HG03575 (cell line): ENCODE data around the gene ZNF273.
A peak's percentile ranks its signal among the peaks of the same experiment; 100 is the strongest.
"Not testable (repeated sequence)": the region's sequence is repeated elsewhere in the genome, so short reads cannot be mapped to it uniquely, and the experiment has no call there.

Experiments used
- ATAC-seq: cut with Tn5 transposase; IDR thresholded peaks from one replicate; pipeline ENCODE4 v1.9.1; 2021; ENCODE audit not compliant: unreplicated experiment, insufficient number of reproducible peaks, low FRiP score; ENCODE audit errors: extremely low read depth

Gene ZNF273

GRCh38 chr7:64902806-64903721 is at the start of gene ZNF273:
Gene ZNF273 (plus strand): TSS chr7:64903273. CDS start chr7:64903318, 45 bp downstream.
- ATAC-seq, result peak; percentile 98

DNA sequence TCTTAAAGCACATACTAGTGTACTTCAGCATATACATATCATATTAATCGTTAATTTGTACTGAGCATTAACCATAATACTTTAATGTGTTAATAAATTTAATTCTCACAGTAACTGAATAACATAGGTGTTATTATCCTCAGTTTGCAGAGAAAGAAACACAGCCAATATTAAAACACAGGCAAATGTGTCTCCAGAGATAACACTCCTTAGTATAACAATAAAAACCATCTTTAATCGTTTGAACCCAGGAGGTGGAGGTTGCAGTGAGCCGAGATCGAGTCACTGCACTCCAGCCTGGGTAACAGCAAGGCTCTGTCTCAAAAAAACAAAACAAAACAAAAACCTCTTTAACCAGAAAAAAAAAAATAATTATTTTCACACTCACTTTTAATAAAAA is 49.4 kb upstream of the ZNF273 start:
- no peak for ATAC-seq

- no peak for ATAC-seq
Observed at GRCh38 chr7:64854969-64855368, 48.1 kb upstream of the ZNF273 start.

DNA sequence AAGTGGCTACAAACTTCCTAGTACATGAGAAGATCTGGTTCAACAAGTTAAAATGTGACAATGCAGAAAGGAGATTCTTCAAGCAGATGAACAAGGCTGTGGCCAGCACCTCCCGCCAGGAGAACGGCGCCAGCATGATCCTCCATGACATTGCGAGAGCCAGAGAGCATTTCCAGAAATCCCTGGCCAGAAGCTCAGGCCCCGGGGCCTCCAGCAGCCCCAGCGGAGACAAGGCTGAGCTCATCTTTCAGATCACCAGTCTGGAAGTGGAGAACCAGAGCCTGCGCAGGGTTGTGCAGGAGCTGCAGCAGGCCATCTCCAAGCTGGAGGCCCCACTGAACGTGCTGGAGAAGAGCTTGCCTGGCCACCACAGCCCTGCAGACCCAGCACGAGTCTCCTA is 40.1 kb upstream of the ZNF273 start:
- ATAC-seq, result no peak

GRCh38 chr7:64863530-64863929 is 39.5 kb upstream of the ZNF273 start:
- ATAC-seq, result not testable (repeated sequence)

- no peak for ATAC-seq
Observed at GRCh38 chr7:64863969-64864368, 39.1 kb upstream of the ZNF273 start.

- no peak for ATAC-seq
Observed at GRCh38 chr7:64867863-64868440, 35.1 kb upstream of the ZNF273 start.

DNA sequence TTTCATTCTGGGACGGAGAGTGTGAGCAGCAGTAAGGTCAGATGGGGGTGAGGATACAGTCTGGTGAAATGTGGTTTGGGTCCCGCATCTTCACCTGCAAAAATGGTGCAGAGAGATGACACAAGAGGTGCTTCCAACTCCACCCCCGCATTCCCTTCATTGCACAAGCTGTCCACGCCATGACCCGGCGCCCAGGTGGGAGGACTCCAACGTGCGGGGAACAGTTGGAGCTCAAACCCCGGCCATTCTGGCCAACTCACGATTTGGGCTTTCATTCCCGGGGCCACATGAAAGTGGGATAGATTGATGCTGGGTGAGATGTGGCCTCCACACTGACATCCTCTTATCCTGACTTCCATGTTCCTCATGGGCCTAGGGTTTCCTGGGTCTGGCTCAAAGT is 34.6 kb upstream of the ZNF273 start:
- ATAC-seq, result no peak

DNA sequence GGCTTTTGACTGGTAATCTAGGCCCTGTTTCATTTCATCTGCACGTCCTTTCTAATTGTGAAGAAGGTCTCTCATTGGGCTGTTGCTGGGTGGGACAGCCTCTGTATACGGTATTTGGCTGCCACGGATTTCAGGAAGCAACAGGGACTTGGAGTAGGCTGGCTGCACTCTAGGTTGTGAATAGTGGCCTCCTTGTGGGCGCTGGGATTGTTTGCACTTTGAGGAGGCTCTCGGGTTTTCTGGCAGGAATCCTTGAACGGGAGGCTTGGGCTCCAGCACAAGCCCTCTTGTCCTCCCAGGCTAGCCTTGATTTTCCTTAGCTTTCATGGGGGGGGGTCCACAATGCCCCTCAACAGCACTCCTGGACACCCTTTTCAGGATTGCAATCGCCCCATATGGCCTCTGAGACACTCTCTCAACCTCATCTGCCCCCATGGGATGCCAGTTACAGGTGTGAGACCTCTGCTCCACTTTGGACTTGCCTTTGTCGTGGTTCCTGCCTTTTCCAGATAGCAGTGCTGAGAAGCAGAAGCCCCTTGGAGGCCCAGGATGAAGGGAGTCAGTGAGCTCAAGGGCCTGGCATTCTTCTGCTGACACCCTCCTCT is 33.9 kb upstream of the ZNF273 start:
- ATAC-seq, result no peak

- no peak for ATAC-seq
Observed at GRCh38 chr7:64869912-64870562, 33.0 kb upstream of the ZNF273 start.

DNA sequence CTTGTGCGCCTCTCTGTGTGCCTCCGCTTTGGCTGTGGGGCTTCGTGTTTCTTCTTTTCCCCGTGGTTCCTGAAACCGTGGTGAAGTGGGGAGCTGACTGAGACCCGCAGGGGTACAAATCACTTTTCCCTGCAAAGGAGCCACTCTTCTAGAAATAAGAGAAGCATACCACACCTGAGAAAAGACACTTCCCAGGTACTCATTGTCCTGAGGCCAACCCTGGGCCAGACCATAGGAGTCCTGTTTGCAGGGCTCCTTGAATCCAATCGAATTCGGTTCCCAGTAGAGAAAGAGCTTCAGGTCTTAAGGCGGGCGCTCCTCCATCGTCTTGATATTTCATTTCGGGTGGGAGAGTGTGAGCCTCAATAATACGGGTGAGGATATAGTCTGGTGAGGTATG is 32.4 kb upstream of the ZNF273 start:
- no peak for ATAC-seq

DNA sequence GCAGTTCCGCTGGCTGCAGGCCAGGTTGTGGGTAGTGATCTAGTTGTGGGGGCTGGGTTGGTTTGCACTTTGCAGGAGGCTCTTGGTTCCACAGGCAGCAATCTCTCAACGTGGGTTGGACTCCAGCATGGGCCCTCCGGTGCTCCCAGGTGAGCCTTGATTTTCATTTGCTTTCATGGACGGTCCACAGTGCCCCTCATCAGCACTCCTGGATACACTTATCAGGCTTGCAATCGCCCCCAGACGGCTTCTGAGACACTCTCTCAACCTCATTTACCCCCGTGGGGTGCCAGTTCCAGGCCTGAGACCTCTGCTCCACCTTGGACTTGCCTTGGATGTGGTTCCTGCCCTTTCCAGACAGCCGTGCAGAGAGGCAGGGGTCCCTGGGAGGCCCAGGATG is 31.3 kb upstream of the ZNF273 start:
- no peak for ATAC-seq

DNA sequence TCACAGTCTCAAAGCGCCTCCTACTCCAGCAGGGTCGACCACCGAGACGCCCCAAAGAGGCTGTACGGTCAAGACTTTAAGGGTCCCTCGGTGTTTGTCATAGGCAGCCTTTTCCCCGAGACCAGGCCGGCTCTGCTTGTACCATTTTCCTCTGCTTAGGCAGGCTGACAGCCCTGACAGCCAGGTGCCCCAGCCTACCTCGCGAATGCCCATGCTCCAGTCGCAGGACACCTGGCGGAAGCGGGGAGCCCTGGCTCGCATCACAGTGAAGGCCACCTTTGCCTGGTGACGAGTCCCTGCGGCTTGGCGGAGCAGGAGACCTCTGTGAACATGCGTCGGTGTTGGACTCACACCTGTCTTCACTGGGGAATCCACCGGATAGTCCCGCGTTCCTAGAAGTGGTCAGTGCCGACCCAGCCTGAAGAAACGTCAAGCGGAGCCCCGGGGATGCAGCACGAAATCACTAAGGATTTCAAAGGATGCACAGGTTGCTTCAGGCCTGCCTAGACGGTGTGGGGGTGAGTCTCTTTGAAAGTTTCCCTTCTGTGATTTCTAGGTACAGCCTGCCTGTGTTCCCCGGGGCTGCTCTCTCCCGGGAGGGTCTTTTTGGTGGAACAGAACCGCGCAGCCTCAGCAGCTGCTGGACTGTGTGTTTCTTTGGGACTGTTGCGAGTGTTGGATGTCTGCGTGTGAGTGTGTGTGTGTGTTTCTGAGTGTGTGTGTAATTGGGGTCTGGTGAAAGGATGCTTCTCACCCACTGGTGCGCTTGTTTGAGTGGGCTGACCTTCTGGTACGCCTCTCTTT is 30.5 kb upstream of the ZNF273 start:
- no peak for ATAC-seq

- ATAC-seq, result no peak
Observed at GRCh38 chr7:64873155-64873500, 29.9 kb upstream of the ZNF273 start.

DNA sequence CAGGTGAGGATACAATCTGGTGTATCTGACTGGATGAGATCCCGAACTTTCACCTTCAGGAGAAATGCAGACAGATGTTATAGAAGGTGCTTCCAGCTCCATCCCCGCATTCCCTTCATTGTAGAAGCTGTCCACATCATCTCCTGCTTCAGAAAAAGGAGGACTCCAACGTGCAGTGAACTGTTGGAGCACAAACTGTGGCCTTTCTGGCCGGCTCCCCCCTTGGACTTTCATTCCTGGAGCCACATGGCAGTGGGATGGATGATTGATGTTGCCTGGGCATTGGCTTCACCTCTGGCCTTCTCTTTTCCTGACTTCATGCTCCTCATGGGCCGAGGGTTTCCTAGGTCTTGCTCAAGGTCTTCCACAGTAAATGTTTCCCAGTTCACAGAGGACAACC is 29.6 kb upstream of the ZNF273 start:
- no peak for ATAC-seq

- ATAC-seq, result no peak
Observed at GRCh38 chr7:64874114-64874513, 29.0 kb upstream of the ZNF273 start.

- no peak for ATAC-seq
Observed at GRCh38 chr7:64874562-64875250, 28.4 kb upstream of the ZNF273 start.

GRCh38 chr7:64875258-64875657 is 27.8 kb upstream of the ZNF273 start:
- no peak for ATAC-seq
